Parathyroid adenoma (tissue), 2 donors: ENCODE measurements around the gene MBTPS2.
"Not testable (repeated sequence)": the region's sequence is repeated elsewhere in the genome, so short reads cannot be mapped to it uniquely, and the experiment has no call there.

Source experiments
- H2AFZ ChIP-seq: fragments of 300-600 bp; sonication (generic); one replicate; pipeline ENCODE4 v1.7.0; 2017; ENCODE audit warnings: antibody characterized with exemption, mild to moderate bottlenecking
- H3K27ac ChIP-seq: fragments of 300-600 bp; sonication (generic); one replicate; pipeline ENCODE4 v1.7.0; 2017
- H3K27me3 ChIP-seq: fragments of 300-600 bp; sonication (generic); one replicate; pipeline ENCODE4 v1.7.0; 2017; ENCODE audit warnings: low read length; ENCODE audit not compliant: control insufficient read depth, insufficient read depth
- H3K36me3 ChIP-seq: fragments of 300-600 bp; sonication (generic); one replicate; pipeline ENCODE4 v1.7.0; 2017; ENCODE audit warnings: low read length; ENCODE audit not compliant: control insufficient read depth, insufficient read depth
- H3K4me1 ChIP-seq: fragments of 300-600 bp; sonication (generic); one replicate; pipeline ENCODE4 v1.7.0; 2017; ENCODE audit warnings: control low read depth
- H3K4me2 ChIP-seq: fragments of 300-600 bp; sonication (generic); one replicate; pipeline ENCODE4 v1.7.0; 2017; ENCODE audit warnings: low read length
- H3K4me3 ChIP-seq: fragments of 300-600 bp; sonication (generic); one replicate; pipeline ENCODE4 v1.7.0; 2017; ENCODE audit warnings: low read depth, low read length
- H3K79me2 ChIP-seq: fragments of 300-600 bp; sonication (generic); one replicate; pipeline ENCODE4 v1.7.0; 2017; ENCODE audit warnings: control low read depth
- H3K9ac ChIP-seq: fragments of 300-600 bp; sonication (generic); one replicate; pipeline ENCODE4 v1.7.0; 2017; ENCODE audit warnings: mild to moderate bottlenecking
- H3K9me3 ChIP-seq: fragments of 300-600 bp; sonication (generic); one replicate; pipeline ENCODE4 v1.7.0; 2017; ENCODE audit warnings: low read length; ENCODE audit not compliant: control insufficient read depth
- CTCF ChIP-seq: fragments of 300-600 bp; sonication (generic); IDR thresholded peaks from one replicate; pipeline ENCODE4 v1.7.0; 2017; ENCODE audit warnings: antibody characterized with exemption, mild to moderate bottlenecking
- donor health status: primary hyperparathyroidism.

The MBTPS2 gene

DNA sequence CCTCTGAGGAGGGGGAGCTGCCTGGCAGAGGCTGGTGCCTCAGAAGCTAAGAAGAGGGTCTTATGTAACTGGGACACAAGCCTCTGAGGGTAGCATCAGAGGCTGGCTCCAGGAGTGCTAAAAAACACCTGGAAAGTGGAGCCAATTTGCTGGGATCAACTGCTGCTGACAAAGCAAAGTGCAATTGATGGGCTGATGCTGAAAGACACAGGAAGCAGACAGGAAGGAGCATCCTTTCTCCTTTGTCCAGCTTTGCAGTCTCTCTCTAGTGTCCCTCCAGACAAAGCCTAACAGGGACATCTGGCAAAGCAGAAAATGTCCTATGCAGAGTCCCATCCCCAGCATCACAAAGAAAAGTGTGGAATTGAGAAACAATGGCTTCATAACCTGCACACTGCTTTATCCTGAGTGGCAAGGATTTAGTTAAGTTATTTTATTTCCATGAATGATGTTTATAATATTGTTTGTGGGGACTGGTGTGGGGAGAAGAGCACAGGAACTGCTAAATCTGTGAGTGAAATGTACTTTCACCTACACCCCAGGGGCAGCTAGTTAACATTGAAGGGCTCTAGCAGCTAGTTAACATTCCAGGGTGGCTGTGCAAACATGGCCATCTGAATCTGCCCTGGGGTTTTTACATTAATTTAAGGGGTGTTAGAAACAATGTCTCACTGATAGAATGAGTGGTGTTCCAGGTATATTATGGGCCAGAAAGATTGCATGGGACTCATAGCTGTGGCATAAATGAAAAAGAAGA is 25.6 kb upstream of the MBTPS2 start:
- H3K4me3 ChIP-seq, result no peak overlapping the region

DNA sequence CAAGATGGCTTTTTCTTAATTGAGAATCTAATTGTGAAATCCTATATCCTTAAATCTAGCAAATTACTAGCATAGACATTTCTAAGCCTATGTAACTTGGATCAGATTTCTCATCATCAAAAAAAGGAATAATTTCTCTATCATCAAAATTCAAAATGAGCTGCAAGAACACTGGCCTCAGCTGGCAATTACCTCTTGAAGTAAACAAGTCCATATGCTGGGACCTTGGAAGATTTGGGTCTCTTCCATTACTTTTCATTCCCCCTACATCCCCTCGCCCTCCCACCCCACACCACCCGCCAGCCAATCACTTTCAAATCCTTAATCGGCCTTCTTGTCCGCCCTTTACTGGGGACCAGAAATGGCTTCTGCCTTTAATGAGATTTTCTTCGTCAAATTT is 23.3 kb upstream of the MBTPS2 start:
- H3K9ac ChIP-seq, result no peak overlapping the region
- no peak overlapping the region for H3K27ac ChIP-seq
- TF ChIP-seq CTCF, result no peak
- no peak overlapping the region for H2AFZ ChIP-seq
- H3K9me3 ChIP-seq, result no peaks in the 10 kb centered on the region
- H3K4me1 ChIP-seq, result no peaks in the 10 kb centered on the region
- H3K36me3 ChIP-seq, result no peaks in the 10 kb centered on the region
- no peaks in the 10 kb centered on the region for H3K27me3 ChIP-seq
- H3K4me2 ChIP-seq, result no peak overlapping the region
- no peak overlapping the region for H3K4me3 ChIP-seq
- H3K79me2 ChIP-seq, result no peaks in the 10 kb centered on the region

More for the DNA sequence above, 25.6 kb upstream of the MBTPS2 start:
- no peaks in the 10 kb centered on the region for H3K27me3 ChIP-seq
- H3K4me1 ChIP-seq, result no peaks in the 10 kb centered on the region
- no peak for TF ChIP-seq CTCF
- no peak overlapping the region for H3K9ac ChIP-seq
- no peaks in the 10 kb centered on the region for H3K36me3 ChIP-seq
- no peak overlapping the region for H3K27ac ChIP-seq
- no peaks in the 10 kb centered on the region for H3K9me3 ChIP-seq
- no peak overlapping the region for H3K4me2 ChIP-seq
- no peak overlapping the region for H2AFZ ChIP-seq
- no peaks in the 10 kb centered on the region for H3K79me2 ChIP-seq

- H2AFZ ChIP-seq, H3K36me3 ChIP-seq, H3K79me2 ChIP-seq, H3K27me3 ChIP-seq, H3K4me1 ChIP-seq, H3K27ac ChIP-seq, H3K4me2 ChIP-seq, H3K9me3 ChIP-seq, H3K4me3 ChIP-seq, H3K9ac ChIP-seq: not testable (repeated sequence)
Observed at GRCh38 chrX:21820170-21820569, 19.2 kb upstream of the MBTPS2 start.

- no peak overlapping the region for H2AFZ ChIP-seq
- H3K4me1 ChIP-seq, result no peaks in the 10 kb centered on the region
- no peaks in the 10 kb centered on the region for H3K79me2 ChIP-seq
- H3K9ac ChIP-seq, result no peak overlapping the region
- no peaks in the 10 kb centered on the region for H3K27me3 ChIP-seq
- no peak overlapping the region for H3K4me3 ChIP-seq
- H3K9me3 ChIP-seq, result no peaks in the 10 kb centered on the region
- H3K27ac ChIP-seq, result no peak overlapping the region
- H3K4me2 ChIP-seq, result no peak overlapping the region
- no peak for TF ChIP-seq CTCF
- no peaks in the 10 kb centered on the region for H3K36me3 ChIP-seq
Observed at GRCh38 chrX:21821875-21822274, 17.5 kb upstream of the MBTPS2 start.

GRCh38 chrX:21831496-21831895 is 7.9 kb upstream of the MBTPS2 start:
- Histone ChIP-seq H3K9ac (no peak overlapping the region), H3K27me3 (no peaks in the 10 kb centered on the region), H3K4me1 (no peaks in the 10 kb centered on the region), H3K27ac (no peak overlapping the region), H2AFZ (no peak overlapping the region), H3K79me2 (no peaks in the 10 kb centered on the region), H3K36me3 (no peaks in the 10 kb centered on the region), H3K4me2 (no peak overlapping the region), H3K9me3 (no peaks in the 10 kb centered on the region), H3K4me3 (no peak overlapping the region)
- no peak for TF ChIP-seq CTCF
